HL-60/S4 treated with retinoic acid at 250 ng/mL for 4 days and 3 days (cell line): ENCODE measurements around the gene FOXB2.
"Not testable (repeated sequence)": the region's sequence is repeated elsewhere in the genome, so short reads cannot be mapped to it uniquely, and the experiment has no call there.

Experiments
- in situ Hi-C: fragments of 300-500 bp; cut with MboI; formaldehyde crosslinking; loops from 2 replicates; pipeline ENCODE4 v1.7.0; 2022; ENCODE audit warnings: low sequenced_read_pairs

The FOXB2 gene

GRCh38 chr9:77019236-77019925, at the start of gene FOXB2:
Gene FOXB2, plus strand, starts transcription at chr9:77019655. Its CDS starts 0 bp downstream, at chr9:77019655.
- in situ Hi-C loops: no loop called here

- in situ Hi-C loops: no loop called here
These were observed 49.7 kb upstream of the FOXB2 start for GRCh38 chr9:76969716-76970115.

- in situ Hi-C loops: not testable (repeated sequence)
These were observed 40.6 kb upstream of the FOXB2 start for GRCh38 chr9:76978831-76979230.

- in situ Hi-C loops: no loop called here
These were observed 38.9 kb upstream of the FOXB2 start for GRCh38 chr9:76980566-76980965.

GRCh38 chr9:76984486-76984885, 35.0 kb upstream of the FOXB2 start:
- in situ Hi-C loops: no loop called here

- in situ Hi-C loops: no loop called here
These were observed 33.9 kb upstream of the FOXB2 start for GRCh38 chr9:76985581-76985980.

- in situ Hi-C loops: no loop called here
These were observed 31.8 kb upstream of the FOXB2 start for GRCh38 chr9:76987594-76988200.

GRCh38 chr9:76988941-76989340, 30.5 kb upstream of the FOXB2 start:
- in situ Hi-C loops: no loop called here

GRCh38 chr9:76989501-76989900, 30.0 kb upstream of the FOXB2 start:
- in situ Hi-C loops: no loop called here

GRCh38 chr9:76996700-76997099, 22.8 kb upstream of the FOXB2 start:
- in situ Hi-C loops: no loop called here

- in situ Hi-C loops: no loop called here
These were observed 20.2 kb upstream of the FOXB2 start for GRCh38 chr9:76999261-76999660.

GRCh38 chr9:77000330-77000729, 19.1 kb upstream of the FOXB2 start:
- in situ Hi-C loops: no loop called here

GRCh38 chr9:77003366-77003765, 16.1 kb upstream of the FOXB2 start:
- in situ Hi-C loops: no loop called here

- in situ Hi-C loops: no loop called here
These were observed 14.2 kb upstream of the FOXB2 start for GRCh38 chr9:77005216-77005615.

GRCh38 chr9:77010527-77010926, 8.9 kb upstream of the FOXB2 start:
- in situ Hi-C loops: no loop called here

- in situ Hi-C loops: no loop called here
These were observed 7.3 kb upstream of the FOXB2 start for GRCh38 chr9:77011973-77012821.

- in situ Hi-C loops: no loop called here
These were observed 6.1 kb upstream of the FOXB2 start for GRCh38 chr9:77013206-77013931.

- in situ Hi-C loops: no loop called here
These were observed 5.4 kb upstream of the FOXB2 start for GRCh38 chr9:77013932-77014596.

- in situ Hi-C loops: no loop called here
These were observed 4.7 kb upstream of the FOXB2 start for GRCh38 chr9:77014597-77015263.
